Suprapubic skin (tissue), 4 donors: ENCODE data around the gene FRZB. TPM values are rescaled to one million over a fixed set of nuclear protein-coding genes. Genes with fewer than 3 reads are reported as not detected.

Experiments
- DNase-seq, 2 donors: peaks; one replicate each; pipeline ENCODE4 v3.0.0-alpha.2; 2019; ENCODE audit warnings: low spot score in 2 of 2
- H3K27ac ChIP-seq: fragments of 200-600 bp; sonication (generic); one replicate; pipeline ENCODE4 v1.5.1; 2019
- H3K27me3 ChIP-seq: fragments of 200-600 bp; sonication (generic); one replicate; pipeline ENCODE4 v1.5.1; 2019
- H3K36me3 ChIP-seq: fragments of 200-600 bp; sonication (generic); one replicate; pipeline ENCODE4 v1.5.1; 2019
- H3K4me1 ChIP-seq: fragments of 200-600 bp; sonication (generic); one replicate; pipeline ENCODE4 v1.5.1; 2019
- H3K4me3 ChIP-seq: fragments of 200-600 bp; sonication (generic); one replicate; pipeline ENCODE4 v1.5.1; 2019; ENCODE audit warnings: mild to moderate bottlenecking
- H3K9me3 ChIP-seq: fragments of 200-600 bp; sonication (generic); one replicate; pipeline ENCODE4 v1.5.1; 2019
- EP300 ChIP-seq: sonication (generic); formaldehyde crosslinking; IDR thresholded peaks from one replicate; pipeline ENCODE4 v1.6.1; 2017; ENCODE audit warnings: antibody characterized with exemption
- POLR2A ChIP-seq, 2 donors: fragments of 450-650 bp; IDR thresholded peaks; one replicate each; pipeline ENCODE4 v1.6.1; 2017; ENCODE audit warnings: antibody characterized with exemption in 2 of 2, mild to moderate bottlenecking in 2 of 2, moderate library complexity in 2 of 2
- POLR2AphosphoS5 ChIP-seq, 3 donors: sonication (generic); formaldehyde crosslinking; IDR thresholded peaks; one replicate each; pipeline ENCODE4 v1.6.1; 2017; ENCODE audit warnings: antibody characterized with exemption in 3 of 3
- WGBS: methylation state at CpG from one replicate; pipeline ENCODE4 v1.1.5; 2018; 5-methylcytosine and 5-hydroxymethylcytosine counted together
- total RNA-seq, 4 donors: library from RNA; depleted of rRNA; stranded (reverse); fragments of >200 nt; gene quantifications; one replicate each; pipeline ENCODE4 v1.1.0, GENCODE V29; 2016
- TF ChIP-seq, protein P1 (sequence below), 2 donors: fragments of 200-600 bp in 1 of 2; fragments of 450-650 bp in 1 of 2; sonication (generic) in 1 of 2; IDR thresholded peaks; one replicate each; pipeline ENCODE4 v1.5.1; 2016 to 2019; ENCODE audit warnings: antibody characterized with exemption in 2 of 2, mild to moderate bottlenecking in 1 of 2, moderate library complexity in 1 of 2

The FRZB gene
- total RNA-seq, 4 donors from 2014 or later: 10.7 to 20.3 (median 13.4) TPM

DNA sequence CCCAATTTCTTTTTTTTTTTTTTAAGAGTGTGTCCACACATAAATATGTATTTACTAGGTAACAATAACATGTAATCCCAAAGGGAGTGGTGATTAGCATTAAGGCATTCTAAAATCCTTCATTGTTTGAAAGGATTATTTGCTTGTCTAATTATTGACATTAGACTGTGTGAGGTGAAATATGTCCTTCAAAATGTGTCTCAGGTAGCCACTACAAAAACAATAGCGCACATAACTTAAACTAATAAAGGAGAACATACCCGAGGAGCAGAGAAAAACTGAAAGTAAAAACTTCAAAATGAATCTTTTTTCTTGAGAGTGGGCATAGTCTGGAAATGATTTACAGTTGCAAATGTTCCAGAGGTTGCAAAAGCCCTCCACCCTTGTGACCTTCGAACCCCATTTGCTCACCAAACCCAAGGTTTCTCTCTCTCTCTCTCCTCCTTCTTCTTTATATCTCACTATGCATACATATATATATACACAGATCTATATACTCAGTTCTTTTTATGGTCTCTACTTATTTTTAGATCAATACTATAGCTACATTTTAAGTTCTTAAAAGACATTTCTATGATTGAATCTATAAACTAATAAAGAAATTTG is 24.4 kb upstream of the FRZB start:
- Histone ChIP-seq H3K27me3 (no peaks in the 10 kb centered on the region), H3K36me3 (no peaks in the 10 kb centered on the region), H3K4me3 (no peak overlapping the region), H3K27ac (no peak overlapping the region), H3K9me3 (no peaks in the 10 kb centered on the region), H3K4me1 (no peaks in the 10 kb centered on the region)
- no peak for DNase-seq
- WGBS: 63% methylated on average over 3 of the region's 3 CpGs
- TF ChIP-seq POLR2A (IDR thresholded peaks at IDR 0.05) (no peak), EP300 (no peak), POLR2AphosphoS5 (IDR thresholded peaks at IDR 0.05) (no peak)
- TF ChIP-seq, protein P1, sequence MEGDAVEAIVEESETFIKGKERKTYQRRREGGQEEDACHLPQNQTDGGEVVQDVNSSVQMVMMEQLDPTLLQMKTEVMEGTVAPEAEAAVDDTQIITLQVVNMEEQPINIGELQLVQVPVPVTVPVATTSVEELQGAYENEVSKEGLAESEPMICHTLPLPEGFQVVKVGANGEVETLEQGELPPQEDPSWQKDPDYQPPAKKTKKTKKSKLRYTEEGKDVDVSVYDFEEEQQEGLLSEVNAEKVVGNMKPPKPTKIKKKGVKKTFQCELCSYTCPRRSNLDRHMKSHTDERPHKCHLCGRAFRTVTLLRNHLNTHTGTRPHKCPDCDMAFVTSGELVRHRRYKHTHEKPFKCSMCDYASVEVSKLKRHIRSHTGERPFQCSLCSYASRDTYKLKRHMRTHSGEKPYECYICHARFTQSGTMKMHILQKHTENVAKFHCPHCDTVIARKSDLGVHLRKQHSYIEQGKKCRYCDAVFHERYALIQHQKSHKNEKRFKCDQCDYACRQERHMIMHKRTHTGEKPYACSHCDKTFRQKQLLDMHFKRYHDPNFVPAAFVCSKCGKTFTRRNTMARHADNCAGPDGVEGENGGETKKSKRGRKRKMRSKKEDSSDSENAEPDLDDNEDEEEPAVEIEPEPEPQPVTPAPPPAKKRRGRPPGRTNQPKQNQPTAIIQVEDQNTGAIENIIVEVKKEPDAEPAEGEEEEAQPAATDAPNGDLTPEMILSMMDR (IDR thresholded peaks at IDR 0.05): no peak

DNA sequence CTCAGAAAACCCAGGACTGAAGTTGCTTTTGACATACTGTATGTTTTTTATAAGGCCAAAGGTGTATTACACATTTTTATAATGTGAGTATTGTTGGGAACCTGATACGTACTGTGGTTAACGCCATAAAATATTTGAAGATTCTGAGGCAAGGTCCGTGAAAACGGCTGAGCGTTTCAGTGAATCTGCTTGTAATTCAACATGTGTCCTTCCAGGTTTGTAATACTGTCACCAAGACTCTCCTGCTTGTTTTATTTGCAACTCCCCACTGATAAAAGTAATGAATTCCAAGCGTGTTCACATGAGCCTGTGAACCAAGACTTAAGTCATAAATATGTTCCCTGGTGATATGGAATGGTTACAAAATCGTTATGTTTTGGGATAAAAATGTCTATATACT is 23.9 kb upstream of the FRZB start:
- no peak for DNase-seq
- Histone ChIP-seq H3K27me3 (no peaks in the 10 kb centered on the region), H3K36me3 (no peaks in the 10 kb centered on the region), H3K4me3 (no peak overlapping the region), H3K9me3 (no peaks in the 10 kb centered on the region), H3K4me1 (no peaks in the 10 kb centered on the region), H3K27ac (no peak overlapping the region)
- WGBS: 78% methylated on average over 7 of the region's 7 CpGs
- TF ChIP-seq EP300 (no peak), POLR2A (IDR thresholded peaks at IDR 0.05) (no peak), POLR2AphosphoS5 (IDR thresholded peaks at IDR 0.05) (no peak)
- TF ChIP-seq, protein P1 (IDR thresholded peaks at IDR 0.05): no peak

DNA sequence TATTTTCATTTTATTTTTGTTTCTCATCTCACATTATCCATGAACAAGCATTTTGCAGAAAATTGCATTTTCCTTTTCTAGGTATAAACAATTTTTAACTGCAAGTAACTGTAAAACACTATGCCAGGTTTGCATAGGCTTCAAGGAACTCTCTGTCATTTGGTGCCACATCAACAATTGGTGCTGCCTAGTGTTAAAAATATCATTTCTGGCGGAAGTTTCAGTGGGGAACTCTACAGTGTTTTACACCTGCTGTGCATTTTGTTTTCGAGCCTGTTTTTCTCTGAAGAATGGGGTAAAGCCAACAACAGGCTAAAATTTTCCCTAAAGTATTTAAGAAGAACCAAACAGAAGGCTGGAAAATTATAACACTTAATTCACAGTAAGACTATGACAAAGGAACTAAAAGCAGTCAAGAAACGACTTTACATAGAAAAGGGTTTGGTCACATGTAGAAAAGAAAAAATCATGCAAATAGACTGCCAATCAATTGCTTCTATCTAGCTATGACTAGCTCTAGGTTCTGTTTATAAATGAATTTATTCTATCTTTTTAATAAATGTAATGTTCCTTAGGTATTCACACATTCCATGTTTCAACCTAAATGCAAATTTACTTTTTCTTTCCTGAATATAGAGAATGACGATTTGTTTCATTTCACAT is 21.4 kb upstream of the FRZB start:
- no peaks in the 10 kb centered on the region for H3K9me3 ChIP-seq
- no peak for TF ChIP-seq POLR2AphosphoS5 (IDR thresholded peaks at IDR 0.05)
- TF ChIP-seq, protein P1 (IDR thresholded peaks at IDR 0.05): no peak
- no peak for TF ChIP-seq POLR2A (IDR thresholded peaks at IDR 0.05)
- TF ChIP-seq EP300: no peak
- no peak overlapping the region for H3K4me3 ChIP-seq
- WGBS: 84% methylated on average over 4 of the region's 4 CpGs
- H3K36me3 ChIP-seq: no peaks in the 10 kb centered on the region
- H3K27ac ChIP-seq: no peak overlapping the region
- no peaks in the 10 kb centered on the region for H3K27me3 ChIP-seq
- no peaks in the 10 kb centered on the region for H3K4me1 ChIP-seq
- DNase-seq: no peak

DNA sequence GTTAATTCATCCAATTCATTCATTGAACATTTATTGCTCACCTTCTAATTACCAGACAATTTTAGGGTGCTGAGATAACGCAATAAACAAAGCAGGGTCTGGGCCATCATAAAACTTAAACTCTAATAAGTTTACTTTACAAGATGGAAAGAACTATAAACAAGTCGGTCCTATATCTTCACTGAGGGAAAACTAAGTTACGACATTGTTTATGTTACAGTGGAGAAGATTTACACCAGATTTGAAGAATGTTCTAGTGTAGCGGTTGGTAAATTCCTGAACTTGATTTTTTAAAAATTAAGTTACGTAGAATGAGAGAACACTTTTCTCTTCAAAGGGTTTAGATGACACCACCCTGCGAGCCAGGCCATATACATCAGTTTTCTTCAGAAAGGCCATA is 20.7 kb upstream of the FRZB start:
- Histone ChIP-seq H3K4me1 (no peaks in the 10 kb centered on the region), H3K36me3 (no peaks in the 10 kb centered on the region), H3K4me3 (no peak overlapping the region), H3K27me3 (no peaks in the 10 kb centered on the region), H3K27ac (no peak overlapping the region), H3K9me3 (no peaks in the 10 kb centered on the region)
- TF ChIP-seq EP300 (no peak), POLR2AphosphoS5 (IDR thresholded peaks at IDR 0.05) (no peak), POLR2A (IDR thresholded peaks at IDR 0.05) (no peak)
- TF ChIP-seq, protein P1 (IDR thresholded peaks at IDR 0.05): no peak
- DNase-seq: no peak
- 72% methylated on average over 6 of the region's 6 CpGs for WGBS

DNA sequence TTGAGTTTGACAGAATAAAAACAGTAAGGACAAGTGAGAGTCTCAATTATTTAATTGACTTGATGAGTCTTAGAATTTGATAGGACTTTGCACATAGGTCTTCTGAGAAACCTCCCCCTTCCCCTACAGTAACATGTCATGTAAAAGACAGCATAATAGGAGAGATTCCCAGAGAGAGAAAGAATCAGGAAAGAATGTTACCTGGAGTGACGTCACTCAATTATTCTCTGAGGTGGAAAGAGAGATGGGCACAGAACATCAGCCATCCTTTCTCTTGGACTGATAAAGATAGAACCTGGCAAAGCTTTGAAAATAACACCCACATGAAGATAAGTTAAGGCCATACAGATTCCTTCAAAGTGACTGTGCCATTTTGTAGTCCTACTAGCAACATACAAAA is 19.3 kb upstream of the FRZB start:
- WGBS: 100% methylated on average over 1 of the region's 1 CpG
- no peak overlapping the region for H3K27ac ChIP-seq
- H3K27me3 ChIP-seq: no peaks in the 10 kb centered on the region
- DNase-seq: no peak
- no peak overlapping the region for H3K4me3 ChIP-seq
- no peaks in the 10 kb centered on the region for H3K36me3 ChIP-seq
- H3K4me1 ChIP-seq: no peaks in the 10 kb centered on the region
- TF ChIP-seq POLR2AphosphoS5 (IDR thresholded peaks at IDR 0.05) (no peak), EP300 (no peak), POLR2A (IDR thresholded peaks at IDR 0.05) (no peak)
- TF ChIP-seq, protein P1 (IDR thresholded peaks at IDR 0.05): no peak
- H3K9me3 ChIP-seq: no peaks in the 10 kb centered on the region
